A549 (cell line): Measurements from ENCODE around the gene BMP3.

Experiments
- FOSL2 ChIP-seq, 2 experiments: fragments of 450-650 bp in 1 of 2; fragments of >200 bp in 1 of 2; sonication (Bioruptor Twin) in 1 of 2; formaldehyde crosslinking; IDR thresholded peaks; 2 replicates each; pipeline versions ENCODE4 v1.5.0 to v1.6.1; 2016 to 2020; ENCODE audit warnings: mild to moderate bottlenecking in 1 of 2, moderate library complexity in 1 of 2
- FOXS1 ChIP-seq: fragments of 250-450 bp; sonication (Bioruptor Pico); IDR thresholded peaks from 2 replicates; pipeline ENCODE4 v1.5.0; 2020; ENCODE audit warnings: mild to moderate bottlenecking, moderate library complexity
- HDAC2 ChIP-seq: fragments of 200-600 bp; sonication (generic); IDR thresholded peaks from 2 replicates; pipeline ENCODE4 v1.6.1; 2016
- JUNB ChIP-seq: fragments of >200 bp; sonication (Bioruptor Twin); formaldehyde crosslinking; IDR thresholded peaks from 2 replicates; pipeline ENCODE4 v1.6.1; 2016
- POLR2A ChIP-seq: IDR thresholded peaks from 2 replicates; pipeline ENCODE4 v1.6.1; 2012; ENCODE audit warnings: mild to moderate bottlenecking, low read length
- TF ChIP-seq, protein P1 (sequence below): fragments of >200 bp; sonication (Bioruptor Twin); formaldehyde crosslinking; IDR thresholded peaks from 3 replicates; pipeline ENCODE4 v1.5.1; 2016
- TF ChIP-seq, protein P2 (sequence below): fragments of 200-600 bp; sonication (generic); IDR thresholded peaks from 2 replicates; pipeline ENCODE4 v1.6.1; 2016; ENCODE audit warnings: antibody characterized with exemption, mild to moderate bottlenecking, moderate library complexity

DNA sequence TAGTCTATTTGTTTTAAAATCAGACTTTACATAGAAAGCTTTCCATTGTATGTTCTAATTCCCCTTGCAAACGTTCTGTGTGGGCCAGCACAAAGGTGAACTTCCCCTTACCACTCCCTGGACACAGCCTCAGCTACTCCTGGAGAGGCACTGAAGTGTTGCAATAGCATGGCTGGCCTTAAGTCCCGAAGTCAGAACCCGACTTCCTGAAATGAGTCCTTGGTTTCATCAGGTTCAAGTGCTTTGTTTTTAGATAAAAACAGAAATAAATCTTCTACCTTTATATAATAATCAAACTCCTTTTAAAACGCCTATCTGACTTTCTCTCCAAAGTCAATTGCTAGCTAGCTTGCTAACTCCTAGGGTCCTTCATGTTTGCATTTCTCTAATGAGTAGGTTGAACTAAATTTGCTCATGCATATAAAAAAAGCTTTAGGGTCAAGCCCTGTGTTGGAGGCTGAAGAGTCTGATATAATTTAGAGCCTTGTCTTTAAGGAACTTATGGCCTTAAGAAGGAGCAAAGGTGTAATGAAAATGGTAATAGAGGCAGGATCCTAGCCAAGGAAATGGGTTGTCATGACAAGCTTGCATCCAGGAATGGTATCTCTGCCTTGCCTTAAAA lies 9.0 kb downstream of the BMP3 start:
- TF ChIP-seq, protein P1, sequence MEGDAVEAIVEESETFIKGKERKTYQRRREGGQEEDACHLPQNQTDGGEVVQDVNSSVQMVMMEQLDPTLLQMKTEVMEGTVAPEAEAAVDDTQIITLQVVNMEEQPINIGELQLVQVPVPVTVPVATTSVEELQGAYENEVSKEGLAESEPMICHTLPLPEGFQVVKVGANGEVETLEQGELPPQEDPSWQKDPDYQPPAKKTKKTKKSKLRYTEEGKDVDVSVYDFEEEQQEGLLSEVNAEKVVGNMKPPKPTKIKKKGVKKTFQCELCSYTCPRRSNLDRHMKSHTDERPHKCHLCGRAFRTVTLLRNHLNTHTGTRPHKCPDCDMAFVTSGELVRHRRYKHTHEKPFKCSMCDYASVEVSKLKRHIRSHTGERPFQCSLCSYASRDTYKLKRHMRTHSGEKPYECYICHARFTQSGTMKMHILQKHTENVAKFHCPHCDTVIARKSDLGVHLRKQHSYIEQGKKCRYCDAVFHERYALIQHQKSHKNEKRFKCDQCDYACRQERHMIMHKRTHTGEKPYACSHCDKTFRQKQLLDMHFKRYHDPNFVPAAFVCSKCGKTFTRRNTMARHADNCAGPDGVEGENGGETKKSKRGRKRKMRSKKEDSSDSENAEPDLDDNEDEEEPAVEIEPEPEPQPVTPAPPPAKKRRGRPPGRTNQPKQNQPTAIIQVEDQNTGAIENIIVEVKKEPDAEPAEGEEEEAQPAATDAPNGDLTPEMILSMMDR: no peak
- TF ChIP-seq JUNB (no peak), POLR2A (no peak), HDAC2 (no peak), FOSL2 (IDR thresholded peaks at IDR 0.05) (no peak), FOSL2 (CRISPR knock-in tag; IDR thresholded peaks at IDR 0.05) (no peak), FOXS1 (CRISPR knock-in tag) (no peak)
- TF ChIP-seq, protein P2, sequence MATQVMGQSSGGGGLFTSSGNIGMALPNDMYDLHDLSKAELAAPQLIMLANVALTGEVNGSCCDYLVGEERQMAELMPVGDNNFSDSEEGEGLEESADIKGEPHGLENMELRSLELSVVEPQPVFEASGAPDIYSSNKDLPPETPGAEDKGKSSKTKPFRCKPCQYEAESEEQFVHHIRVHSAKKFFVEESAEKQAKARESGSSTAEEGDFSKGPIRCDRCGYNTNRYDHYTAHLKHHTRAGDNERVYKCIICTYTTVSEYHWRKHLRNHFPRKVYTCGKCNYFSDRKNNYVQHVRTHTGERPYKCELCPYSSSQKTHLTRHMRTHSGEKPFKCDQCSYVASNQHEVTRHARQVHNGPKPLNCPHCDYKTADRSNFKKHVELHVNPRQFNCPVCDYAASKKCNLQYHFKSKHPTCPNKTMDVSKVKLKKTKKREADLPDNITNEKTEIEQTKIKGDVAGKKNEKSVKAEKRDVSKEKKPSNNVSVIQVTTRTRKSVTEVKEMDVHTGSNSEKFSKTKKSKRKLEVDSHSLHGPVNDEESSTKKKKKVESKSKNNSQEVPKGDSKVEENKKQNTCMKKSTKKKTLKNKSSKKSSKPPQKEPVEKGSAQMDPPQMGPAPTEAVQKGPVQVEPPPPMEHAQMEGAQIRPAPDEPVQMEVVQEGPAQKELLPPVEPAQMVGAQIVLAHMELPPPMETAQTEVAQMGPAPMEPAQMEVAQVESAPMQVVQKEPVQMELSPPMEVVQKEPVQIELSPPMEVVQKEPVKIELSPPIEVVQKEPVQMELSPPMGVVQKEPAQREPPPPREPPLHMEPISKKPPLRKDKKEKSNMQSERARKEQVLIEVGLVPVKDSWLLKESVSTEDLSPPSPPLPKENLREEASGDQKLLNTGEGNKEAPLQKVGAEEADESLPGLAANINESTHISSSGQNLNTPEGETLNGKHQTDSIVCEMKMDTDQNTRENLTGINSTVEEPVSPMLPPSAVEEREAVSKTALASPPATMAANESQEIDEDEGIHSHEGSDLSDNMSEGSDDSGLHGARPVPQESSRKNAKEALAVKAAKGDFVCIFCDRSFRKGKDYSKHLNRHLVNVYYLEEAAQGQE: no peak
